Measurements from ENCODE around the gene ATP5PB. TPM values are rescaled to one million over a fixed set of nuclear protein-coding genes. Genes with fewer than 3 reads are reported as not detected.

The ATP5PB gene
- total RNA-seq, 1 donor from 2014 or later, result 192 TPM

- DNase-seq (ENCODE audit: low spot score), result peak; percentile 72
Measured at GRCh38 chr1:111507411-111508201, 58.3 kb downstream of the ATP5PB start.

GRCh38 chr1:111509997-111510375, 60.7 kb downstream of the ATP5PB start:
- no peak for DNase-seq (ENCODE audit: low spot score)

GRCh38 chr1:111511370-111511769, 62.1 kb downstream of the ATP5PB start:
- no peak for DNase-seq (ENCODE audit: low spot score)

Other genes starting within 250 kb of the ATP5PB start
- 42.8 TPM for gene DENND2D, start 248.8 kb upstream of the ATP5PB start, total RNA-seq
- gene CHI3L2, start 221.8 kb upstream of the ATP5PB start, total RNA-seq, result 2.8 TPM
- gene CHIA, start 158.6 kb upstream of the ATP5PB start, total RNA-seq, result 0.23 TPM
- gene OVGP1, start 21.7 kb upstream of the ATP5PB start, total RNA-seq, result 1.2 TPM
- 25.6 TPM for gene WDR77, start 208 bp upstream of the ATP5PB start, total RNA-seq
- 17.2 TPM for gene C1orf162, start 24.5 kb downstream of the ATP5PB start, total RNA-seq
- gene ADORA3, start 54.2 kb downstream of the ATP5PB start, total RNA-seq, result 15.8 TPM
- 8.4 TPM for gene TMIGD3, start 54.2 kb downstream of the ATP5PB start, total RNA-seq
- gene RAP1A, start 170.3 kb downstream of the ATP5PB start, total RNA-seq, result 93.0 TPM